HL-60/S4 (cell line): ENCODE data around the gene SLC51A.
"Not testable (repeated sequence)": the region's sequence is repeated elsewhere in the genome, so short reads cannot be mapped to it uniquely, and the experiment has no call there.

Source experiments
- in situ Hi-C: fragments of 300-500 bp; cut with MboI; formaldehyde crosslinking; loops from 2 replicates; pipeline ENCODE4 v1.14.3; 2022; ENCODE audit warnings: low sequenced_read_pairs

The SLC51A gene

GRCh38 chr3:196216089-196216564 is at the start of gene SLC51A:
SLC51A (plus strand) TSS chr3:196216534; CDS start chr3:196216713, 179 bp downstream.
- in situ Hi-C loops = loop anchor here (25.0 kb wide), 1 partner anchor 379 kb away; no protein-coding TSS in a partner anchor

- in situ Hi-C loops = no loop called here
Observed at GRCh38 chr3:196166741-196167140, 49.6 kb upstream of the SLC51A start.

GRCh38 chr3:196168808-196169391 is 47.4 kb upstream of the SLC51A start:
- in situ Hi-C loops = no loop called here

GRCh38 chr3:196169836-196170240 is 46.5 kb upstream of the SLC51A start:
- in situ Hi-C loops = no loop called here

- in situ Hi-C loops = not testable (repeated sequence)
Observed at GRCh38 chr3:196170296-196170695, 46.0 kb upstream of the SLC51A start.

- in situ Hi-C loops = no loop called here
Observed at GRCh38 chr3:196174652-196175051, 41.7 kb upstream of the SLC51A start.

- in situ Hi-C loops = no loop called here
Observed at GRCh38 chr3:196175116-196175625, 41.2 kb upstream of the SLC51A start.

- in situ Hi-C loops = no loop called here
Observed at GRCh38 chr3:196175722-196176121, 40.6 kb upstream of the SLC51A start.

- in situ Hi-C loops = no loop called here
Observed at GRCh38 chr3:196177567-196177966, 38.8 kb upstream of the SLC51A start.

- in situ Hi-C loops = no loop called here
Observed at GRCh38 chr3:196177967-196178366, 38.4 kb upstream of the SLC51A start.

GRCh38 chr3:196178993-196179379 is 37.3 kb upstream of the SLC51A start:
- in situ Hi-C loops = no loop called here

GRCh38 chr3:196179380-196180308 is 36.7 kb upstream of the SLC51A start:
- in situ Hi-C loops = no loop called here

GRCh38 chr3:196180346-196180745 is 36.0 kb upstream of the SLC51A start:
- in situ Hi-C loops = no loop called here

- in situ Hi-C loops = no loop called here
Observed at GRCh38 chr3:196181127-196181546, 35.2 kb upstream of the SLC51A start.

GRCh38 chr3:196184169-196184432 is 32.2 kb upstream of the SLC51A start:
- in situ Hi-C loops = not testable (repeated sequence)

GRCh38 chr3:196184881-196185280 is 31.5 kb upstream of the SLC51A start:
- in situ Hi-C loops = no loop called here

GRCh38 chr3:196186651-196187573 is 29.4 kb upstream of the SLC51A start:
- in situ Hi-C loops = no loop called here

- in situ Hi-C loops = loop anchor here (5.0 kb wide), 1 partner anchor 112 kb away; no protein-coding TSS in a partner anchor
Observed at GRCh38 chr3:196189566-196190347, 26.6 kb upstream of the SLC51A start.

- in situ Hi-C loops = loop anchor here (5.0 kb wide), 1 partner anchor 115 kb away; no protein-coding TSS in a partner anchor
Observed at GRCh38 chr3:196192036-196192523, 24.3 kb upstream of the SLC51A start.
